Erythroblast (primary cell): Measurements from ENCODE around the gene CRIP2.

ENCODE experiments used
- GATA1 ChIP-seq: IDR thresholded peaks from 2 replicates; pipeline ENCODE4 v1.6.1; 2011; ENCODE audit warnings: low read depth, mild to moderate bottlenecking, control low read depth, low read length, moderate library complexity
- POLR2A ChIP-seq: IDR thresholded peaks from 2 replicates; pipeline ENCODE4 v1.6.1; 2011; ENCODE audit warnings: mild to moderate bottlenecking, low read length

- TF ChIP-seq POLR2A, result no peak
- TF ChIP-seq GATA1, result no peak
Observed at GRCh38 chr14:105465209-105466031, 9.2 kb upstream of the CRIP2 start.
